ENCODE results near the gene ZMAT5.

GRCh38 chr22:29798801-29799200, 32.0 kb upstream of the ZMAT5 start:
- TF ChIP-seq POLR2AphosphoS5 (IDR thresholded peaks at IDR 0.05) (no peak), CTCF (IDR thresholded peaks at IDR 0.05 in 8 of 11, conservative IDR thresholded peaks at IDR 0.05 in 3 of 11) (no peak), POLR2A (IDR thresholded peaks at IDR 0.05) (no peak)
